ENCODE measurements around the gene PDC.

DNA sequence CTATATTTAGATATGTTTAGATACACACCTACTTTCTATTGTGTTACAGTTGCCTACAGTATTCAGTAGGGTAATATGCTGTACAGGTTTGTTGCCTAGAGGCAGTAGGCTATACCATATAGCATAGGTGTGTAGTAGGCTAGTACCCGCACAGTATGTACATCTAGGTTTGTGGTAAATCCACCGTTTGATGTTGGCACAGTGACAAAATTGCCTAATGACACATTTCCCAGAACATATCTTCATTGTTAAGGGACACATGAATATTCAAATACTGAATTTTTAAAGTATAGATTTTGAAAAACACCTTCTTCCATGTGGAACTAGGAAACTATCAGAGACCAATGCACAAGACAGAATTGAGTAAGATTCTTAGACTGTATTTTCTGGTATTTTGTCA is 22.6 kb upstream of the PDC start:
- TF ChIP-seq HDAC6 (IDR thresholded peaks at IDR 0.05; ENCODE audit: low read depth, low read length) (no peak), MTA3 (IDR thresholded peaks at IDR 0.05; ENCODE audit: borderline replicate concordance) (no peak), CBX5 (IDR thresholded peaks at IDR 0.05; ENCODE audit: borderline replicate concordance, low read depth) (no peak), MAFK (IDR thresholded peaks at IDR 0.05; ENCODE audit: low read length) (no peak), ELF4 (CRISPR knock-in tag; IDR thresholded peaks at IDR 0.05) (no peak), NCOR1 (IDR thresholded peaks at IDR 0.05) (no peak), KDM2B (CRISPR knock-in tag; IDR thresholded peaks at IDR 0.05) (no peak), GTF2E2 (tag; IDR thresholded peaks at IDR 0.05) (no peak), POLR2A (conservative IDR thresholded peaks at IDR 0.05) (no peak), NBN (IDR thresholded peaks at IDR 0.05; ENCODE audit: low read depth) (no peak)
- TF ChIP-seq, protein P1, sequence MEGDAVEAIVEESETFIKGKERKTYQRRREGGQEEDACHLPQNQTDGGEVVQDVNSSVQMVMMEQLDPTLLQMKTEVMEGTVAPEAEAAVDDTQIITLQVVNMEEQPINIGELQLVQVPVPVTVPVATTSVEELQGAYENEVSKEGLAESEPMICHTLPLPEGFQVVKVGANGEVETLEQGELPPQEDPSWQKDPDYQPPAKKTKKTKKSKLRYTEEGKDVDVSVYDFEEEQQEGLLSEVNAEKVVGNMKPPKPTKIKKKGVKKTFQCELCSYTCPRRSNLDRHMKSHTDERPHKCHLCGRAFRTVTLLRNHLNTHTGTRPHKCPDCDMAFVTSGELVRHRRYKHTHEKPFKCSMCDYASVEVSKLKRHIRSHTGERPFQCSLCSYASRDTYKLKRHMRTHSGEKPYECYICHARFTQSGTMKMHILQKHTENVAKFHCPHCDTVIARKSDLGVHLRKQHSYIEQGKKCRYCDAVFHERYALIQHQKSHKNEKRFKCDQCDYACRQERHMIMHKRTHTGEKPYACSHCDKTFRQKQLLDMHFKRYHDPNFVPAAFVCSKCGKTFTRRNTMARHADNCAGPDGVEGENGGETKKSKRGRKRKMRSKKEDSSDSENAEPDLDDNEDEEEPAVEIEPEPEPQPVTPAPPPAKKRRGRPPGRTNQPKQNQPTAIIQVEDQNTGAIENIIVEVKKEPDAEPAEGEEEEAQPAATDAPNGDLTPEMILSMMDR (IDR thresholded peaks at IDR 0.05 in 2 of 3, conservative IDR thresholded peaks at IDR 0.05 in 1 of 3; ENCODE audit: insufficient read depth in 2 of 3, low read depth in 1 of 3, low read length in 3 of 3): no peak
- TF ChIP-seq, protein P2, sequence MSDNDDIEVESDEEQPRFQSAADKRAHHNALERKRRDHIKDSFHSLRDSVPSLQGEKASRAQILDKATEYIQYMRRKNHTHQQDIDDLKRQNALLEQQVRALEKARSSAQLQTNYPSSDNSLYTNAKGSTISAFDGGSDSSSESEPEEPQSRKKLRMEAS (CRISPR knock-in tag; IDR thresholded peaks at IDR 0.05): no peak
